ENCODE data around the gene HSD17B1.
"Not testable (repeated sequence)": the region's sequence is repeated elsewhere in the genome, so short reads cannot be mapped to it uniquely, and the experiment has no call there.

DNA sequence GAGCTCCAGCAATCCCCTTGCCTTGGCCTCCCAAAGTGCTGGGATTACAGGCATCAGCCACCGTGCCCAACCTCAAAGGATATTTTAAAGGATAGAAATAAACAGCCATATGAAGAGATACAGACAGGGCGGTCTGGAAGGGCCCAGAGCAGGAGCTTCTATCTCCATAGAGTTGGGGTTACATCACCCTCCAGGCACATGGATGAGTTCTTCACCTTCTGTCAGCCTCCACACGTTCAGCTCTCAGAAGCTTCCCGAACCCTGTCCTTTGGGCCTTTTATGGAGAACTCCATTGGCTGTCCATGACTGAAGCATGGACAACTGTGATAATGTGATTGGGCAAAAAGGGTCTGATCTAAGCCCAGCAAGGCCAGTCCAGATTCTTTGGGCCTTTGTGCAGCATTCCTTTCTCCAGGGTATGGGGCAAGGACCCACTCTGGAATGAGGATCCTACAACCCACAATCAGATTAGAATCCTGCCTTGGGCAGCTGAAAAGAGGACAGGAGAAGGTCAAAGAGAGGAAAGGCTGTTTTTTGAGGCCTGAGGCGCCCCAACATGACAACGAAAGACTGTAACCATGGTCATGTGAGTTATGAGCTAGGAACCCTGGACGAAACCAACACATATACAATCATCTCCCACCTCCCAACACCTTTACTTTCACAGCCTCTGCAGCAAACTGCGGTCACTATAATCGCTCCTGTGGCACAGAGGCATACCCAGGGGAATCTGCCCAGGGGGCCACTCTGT lies 6.8 kb upstream of the HSD17B1 start:
- TF ChIP-seq, protein P1, sequence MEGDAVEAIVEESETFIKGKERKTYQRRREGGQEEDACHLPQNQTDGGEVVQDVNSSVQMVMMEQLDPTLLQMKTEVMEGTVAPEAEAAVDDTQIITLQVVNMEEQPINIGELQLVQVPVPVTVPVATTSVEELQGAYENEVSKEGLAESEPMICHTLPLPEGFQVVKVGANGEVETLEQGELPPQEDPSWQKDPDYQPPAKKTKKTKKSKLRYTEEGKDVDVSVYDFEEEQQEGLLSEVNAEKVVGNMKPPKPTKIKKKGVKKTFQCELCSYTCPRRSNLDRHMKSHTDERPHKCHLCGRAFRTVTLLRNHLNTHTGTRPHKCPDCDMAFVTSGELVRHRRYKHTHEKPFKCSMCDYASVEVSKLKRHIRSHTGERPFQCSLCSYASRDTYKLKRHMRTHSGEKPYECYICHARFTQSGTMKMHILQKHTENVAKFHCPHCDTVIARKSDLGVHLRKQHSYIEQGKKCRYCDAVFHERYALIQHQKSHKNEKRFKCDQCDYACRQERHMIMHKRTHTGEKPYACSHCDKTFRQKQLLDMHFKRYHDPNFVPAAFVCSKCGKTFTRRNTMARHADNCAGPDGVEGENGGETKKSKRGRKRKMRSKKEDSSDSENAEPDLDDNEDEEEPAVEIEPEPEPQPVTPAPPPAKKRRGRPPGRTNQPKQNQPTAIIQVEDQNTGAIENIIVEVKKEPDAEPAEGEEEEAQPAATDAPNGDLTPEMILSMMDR (IDR thresholded peaks at IDR 0.05; ENCODE audit: low read depth, low read length) = not testable (repeated sequence)
- not testable (repeated sequence) for TF ChIP-seq EZH2phosphoT487 (IDR thresholded peaks at IDR 0.05; ENCODE audit: low read depth)
